SK-N-SH (cell line): ENCODE measurements around the gene MACROD1. TPM values are rescaled to one million over a fixed set of nuclear protein-coding genes. Genes with fewer than 3 reads are reported as not detected.

Source experiments
- CTCF ChIA-PET: fragments of 300-600, 350-600 bp; formaldehyde crosslinking; extraction: SDS; loops from one replicate; lab custom pipeline; 2021; lab: Yijun Ruan, JAX
- POLR2A ChIA-PET: fragments of 350-600 bp; sonication (Branson Sonifier 250); formaldehyde crosslinking; extraction: SDS; loops from one replicate; lab custom pipeline; 2020; ENCODE audit warnings: antibody characterized with exemption, inconsistent platforms; lab: Yijun Ruan, JAX
- DNase-seq: peaks from one replicate; pipeline ENCODE4 v3.0.0; 2012
- H2AFZ ChIP-seq: fragments of 200-600 bp; sonication (generic); 2 replicates; pipeline ENCODE4 v1.8.1; 2016; ENCODE audit warnings: antibody characterized with exemption, mild to moderate bottlenecking, low read depth
- H3F3A ChIP-seq: fragments of 200-600 bp; sonication (generic); replicated peaks from 2 replicates; pipeline ENCODE3; 2016; ENCODE audit warnings: antibody characterized with exemption, mild to moderate bottlenecking; ENCODE audit not compliant: insufficient read depth
- H3K27ac ChIP-seq, 2 experiments: fragments of 200-500 bp in 1 of 2; fragments of 200-600 bp in 1 of 2; sonication (Bioruptor generic) in 1 of 2; sonication (generic), shearing (Covaris generic) in 1 of 2; 2 replicates each; pipeline versions ENCODE4 v1.5.1 to v1.6.1; 2014 to 2016; ENCODE audit warnings: low read depth in 2 of 2, inconsistent platforms in 1 of 2, low read length in 1 of 2, mild to moderate bottlenecking in 1 of 2, mixed read lengths in 1 of 2
- H3K27me3 ChIP-seq: fragments of 200-600 bp; sonication (generic), shearing (Covaris generic); 2 replicates; pipeline ENCODE4 v1.6.1; 2016; ENCODE audit warnings: mixed run types; ENCODE audit not compliant: insufficient read depth
- H3K36me3 ChIP-seq, 2 experiments: fragments of 200-500 bp in 1 of 2; fragments of 200-600 bp in 1 of 2; sonication (Bioruptor generic) in 1 of 2; sonication (generic) in 1 of 2; replicated peaks in 1 of 2; 2 replicates each; pipeline versions ENCODE3 to v1.5.1; 2014 to 2016; ENCODE audit warnings: low read length in 1 of 2, mild to moderate bottlenecking in 1 of 2; ENCODE audit not compliant: insufficient read depth in 2 of 2, control insufficient read depth in 1 of 2
- H3K4me1 ChIP-seq, 2 experiments: fragments of 200-500 bp in 1 of 2; fragments of 200-600 bp in 1 of 2; sonication (Bioruptor generic) in 1 of 2; sonication (generic), shearing (Covaris generic) in 1 of 2; 2 replicates each; pipeline versions ENCODE4 v1.5.1 to v1.6.1; 2014 to 2016; ENCODE audit warnings: low read depth in 1 of 2, low read length in 1 of 2, mixed run types in 1 of 2; ENCODE audit not compliant: insufficient read depth in 2 of 2, control insufficient read depth in 1 of 2
- H3K4me2 ChIP-seq: fragments of 200-600 bp; sonication (generic), shearing (Covaris generic); 2 replicates; pipeline ENCODE4 v1.6.1; 2017; ENCODE audit warnings: mixed run types
- H3K4me3 ChIP-seq, 2 experiments: fragments of 200-500 bp in 1 of 2; fragments of 200-600 bp in 1 of 2; sonication (Bioruptor generic) in 1 of 2; sonication (generic), shearing (Covaris generic) in 1 of 2; 2 replicates each; pipeline versions ENCODE4 v1.5.1 to v1.8.1; 2014 to 2016; ENCODE audit warnings: low read depth in 2 of 2, inconsistent platforms in 1 of 2, low read length in 1 of 2, mild to moderate bottlenecking in 1 of 2, mixed read lengths in 1 of 2, moderate library complexity in 1 of 2
- H3K79me2 ChIP-seq: fragments of 200-600 bp; sonication (generic); 2 replicates; pipeline ENCODE4 v1.8.1; 2017; ENCODE audit warnings: mild to moderate bottlenecking; ENCODE audit not compliant: insufficient read depth
- H3K9ac ChIP-seq: fragments of 200-600 bp; sonication (generic); 2 replicates; pipeline ENCODE4 v1.6.1; 2017; ENCODE audit warnings: mixed run types
- H3K9me2 ChIP-seq: fragments of 200-600 bp; sonication (generic); 2 replicates; pipeline ENCODE4 v1.6.1; 2017; ENCODE audit warnings: mixed run types
- H3K9me3 ChIP-seq: fragments of 200-600 bp; sonication (generic); 2 replicates; pipeline ENCODE4 v1.6.1; 2017; ENCODE audit warnings: mixed run types, mild to moderate bottlenecking, moderate library complexity
- H4K20me1 ChIP-seq: fragments of 200-600 bp; sonication (generic); 2 replicates; pipeline ENCODE4 v1.6.1; 2017; ENCODE audit warnings: mild to moderate bottlenecking, mixed run types; ENCODE audit not compliant: insufficient read depth
- CHD2 ChIP-seq: fragments of 150-350 bp; IDR thresholded peaks from 2 replicates; pipeline ENCODE4 v1.6.1; 2018; ENCODE audit warnings: low read length; ENCODE audit not compliant: partially characterized antibody
- EP300 ChIP-seq, 2 experiments: IDR thresholded peaks; 2 replicates each; pipeline versions ENCODE4 v1.4.0 to v1.6.1; 2012; ENCODE audit warnings: borderline replicate concordance in 1 of 2, low read depth in 1 of 2, low read length in 1 of 2
- FOXJ3 ChIP-seq: sonication (generic); formaldehyde crosslinking; IDR thresholded peaks from 2 replicates; pipeline ENCODE4 v1.5.1; 2020; ENCODE audit warnings: mild to moderate bottlenecking, missing genetic modification reagents
- GATA2 ChIP-seq: sonication (generic); formaldehyde crosslinking; IDR thresholded peaks from 2 replicates; pipeline ENCODE4 v1.5.0; 2020; ENCODE audit warnings: mild to moderate bottlenecking, missing genetic modification reagents
- JUND ChIP-seq: IDR thresholded peaks from 2 replicates; pipeline ENCODE4 v1.4.0; 2012
- MEF2A ChIP-seq: IDR thresholded peaks from 2 replicates; pipeline ENCODE4 v1.4.0; 2012; ENCODE audit warnings: low read depth, borderline replicate concordance
- MXI1 ChIP-seq: IDR thresholded peaks from 2 replicates; pipeline ENCODE4 v1.6.1; 2012; ENCODE audit warnings: mild to moderate bottlenecking, low read depth, low read length, improper control_type of control experiment
- NFIC ChIP-seq: IDR thresholded peaks from 2 replicates; pipeline ENCODE4 v1.4.0; 2012; ENCODE audit warnings: borderline replicate concordance
- RAD21 ChIP-seq: IDR thresholded peaks from 2 replicates; pipeline ENCODE4 v1.6.1; 2012; ENCODE audit warnings: mild to moderate bottlenecking, low read length
- RCOR1 ChIP-seq: fragments of 150-350 bp; IDR thresholded peaks from 2 replicates; pipeline ENCODE4 v1.6.1; 2017; ENCODE audit warnings: antibody characterized with exemption, low read length
- SMC3 ChIP-seq: IDR thresholded peaks from 2 replicates; pipeline ENCODE4 v1.6.1; 2012; ENCODE audit warnings: low read depth, low read length, improper control_type of control experiment
- TAF1 ChIP-seq: IDR thresholded peaks from 2 replicates; pipeline ENCODE4 v1.6.1; 2012; ENCODE audit warnings: low read depth, mild to moderate bottlenecking, low read length, moderate library complexity, borderline replicate concordance
- TEAD4 ChIP-seq: IDR thresholded peaks from 2 replicates; pipeline ENCODE4 v1.4.0; 2012; ENCODE audit warnings: mild to moderate bottlenecking, borderline replicate concordance; ENCODE audit not compliant: insufficient read depth
- USF1 ChIP-seq: IDR thresholded peaks from 2 replicates; pipeline ENCODE4 v1.4.0; 2012; ENCODE audit warnings: low read depth, borderline replicate concordance
- YY1 ChIP-seq: IDR thresholded peaks from 2 replicates; pipeline ENCODE4 v1.4.0; 2012; ENCODE audit warnings: low read depth, mild to moderate bottlenecking
- WGBS: methylation state at CpG from one replicate; pipeline ENCODE4 v1.1.6; 2017; ENCODE audit warnings: low lambda C conversion rate; 5-methylcytosine and 5-hydroxymethylcytosine counted together
- polyA plus RNA-seq, 3 experiments: library from polyadenylated mRNA; depleted of rRNA; stranded (reverse); fragments of >200 nt; gene quantifications; 2 replicates each; pipeline ENCODE4 v1.2.3, GENCODE V29; 2012

MACROD1 gene
- polyA plus RNA-seq, 1 of the 3 experiments (the other 2 are of a cell fraction), result 49.1 TPM

- no peak overlapping the region for H3K9ac ChIP-seq
Observed at GRCh38 chr11:64078905-64079304, 87.0 kb downstream of the MACROD1 start.

DNA sequence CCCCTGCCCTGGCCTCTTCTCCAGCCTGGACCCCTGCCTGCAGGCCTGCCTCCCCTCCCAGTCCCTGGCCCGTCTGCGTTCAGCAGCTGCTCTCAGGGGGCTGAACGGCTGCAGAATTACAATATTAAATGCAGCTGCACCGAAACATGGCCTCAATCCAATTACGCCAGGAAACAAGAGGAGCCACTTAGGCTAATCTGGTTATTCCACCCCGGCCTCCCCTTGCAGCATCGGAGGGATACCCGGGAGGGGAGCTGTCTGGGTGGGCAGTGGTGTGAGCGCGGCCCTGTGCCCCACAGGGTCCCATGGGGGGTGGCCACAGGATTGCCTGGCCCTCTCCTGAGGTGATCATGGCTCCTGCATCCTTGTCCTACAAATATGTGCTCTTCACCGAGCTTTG lies 87.6 kb downstream of the MACROD1 start:
- H3K27me3 ChIP-seq, result no peaks in the 10 kb centered on the region
- peaks cover 11 to 87% of the 10 kb centered on the region in 2 experiments; a peak in 2 of 4 replicates for H3K4me1 ChIP-seq
- ChIA-PET CTCF (interaction anchor here (0.7 to 2.9 kb wide), 7 partner anchors 9 to 106 kb away, joined by 3 to 14 read pairs (median 4); no protein-coding TSS in a partner anchor), POLR2A (interaction anchor here (0.9 to 2.5 kb wide), 14 partner anchors 10 to 72 kb away, joined by 3 to 18 read pairs (median 4); partner anchors contain the start of gene FLRT1)
- peak overlapping the region in 1 of 2 experiments; percentile 98; a peak in 2 of 4 replicates for H3K27ac ChIP-seq
- peak; percentile 36 for TF ChIP-seq RAD21
- peak; percentile 59 for TF ChIP-seq GATA2 (CRISPR knock-in tag)
- TF ChIP-seq YY1, result no peak
- 0 out of 2 replicates have a peak, but pooled peaks have one; percentile 2 for TF ChIP-seq SMC3
- TF ChIP-seq CHD2, result peak; percentile 89
- no peak for TF ChIP-seq MEF2A
- TF ChIP-seq JUND, result no peak
- peak in 1 of 2 experiments; percentile 97; a peak in 2 of 4 replicates for TF ChIP-seq EP300 (IDR thresholded peaks at IDR 0.05; ENCODE audit: borderline replicate concordance in 1 of 2, low read depth in 1 of 2, low read length in 1 of 2)
- no peak for TF ChIP-seq NFIC
- peak; percentile 47; the same call in 1 of the 2 replicates for TF ChIP-seq MXI1
- peak; percentile 95 for TF ChIP-seq FOXJ3 (CRISPR knock-in tag)
- no peak for TF ChIP-seq USF1
- peak; percentile 87 for TF ChIP-seq RCOR1
- H3K4me3 ChIP-seq, result no peak overlapping the region
- H2AFZ ChIP-seq, result no peak overlapping the region
- H3K36me3 ChIP-seq, result no peaks in the 10 kb centered on the region
- no peaks in the 10 kb centered on the region for H3K79me2 ChIP-seq
- no peaks in the 10 kb centered on the region for H3K9me2 ChIP-seq
- no peaks in the 10 kb centered on the region for H3K9me3 ChIP-seq
- DNase-seq, result peak; percentile 95
- H3K4me2 ChIP-seq, result no peak overlapping the region
- no peaks in the 10 kb centered on the region for H4K20me1 ChIP-seq
- H3F3A ChIP-seq, result no peaks in the 10 kb centered on the region
- 35% methylated on average over 5 of the region's 11 CpGs for WGBS
- H3K9ac ChIP-seq, result no peak overlapping the region

More at GRCh38 chr11:64078905-64079304, 87.0 kb downstream of the MACROD1 start:
- peak overlapping the region in 1 of 2 experiments; percentile 98; a peak in 2 of 4 replicates for H3K27ac ChIP-seq
- no peak overlapping the region for H3K4me2 ChIP-seq
- H3K9me2 ChIP-seq, result no peaks in the 10 kb centered on the region
- H2AFZ ChIP-seq, result no peak overlapping the region
- CTCF ChIA-PET, result interaction anchor here (0.6 to 2.9 kb wide), 9 partner anchors 9 to 106 kb away, joined by 3 to 14 read pairs (median 3); no protein-coding TSS in a partner anchor
- no peak for TF ChIP-seq TAF1
- no peak for TF ChIP-seq TEAD4
- TF ChIP-seq, all 33 proteins: peak for 0
- POLR2A ChIA-PET, result interaction anchor here (0.9 to 2.5 kb wide), 12 partner anchors 11 to 71 kb away, joined by 3 to 18 read pairs (median 4); partner anchors contain the start of gene FLRT1
- Histone ChIP-seq H3K27me3 (no peaks in the 10 kb centered on the region), H3K9me3 (no peaks in the 10 kb centered on the region), H3K4me3 (no peak overlapping the region), H3K36me3 (no peaks in the 10 kb centered on the region), H3F3A (no peaks in the 10 kb centered on the region), H3K4me1 (peaks cover 11 to 87% of the 10 kb centered on the region in 2 experiments; a peak in 2 of 4 replicates), H3K79me2 (no peaks in the 10 kb centered on the region), H4K20me1 (no peaks in the 10 kb centered on the region)
- WGBS, result 78% methylated on average over 13 of the region's 13 CpGs
- no peak for DNase-seq
